GM18868 (cell line): ENCODE measurements around the gene IDE.
A peak's percentile ranks its signal among the peaks of the same experiment; 100 is the strongest.
"Not testable (repeated sequence)": the region's sequence is repeated elsewhere in the genome, so short reads cannot be mapped to it uniquely, and the experiment has no call there.

Experiments used
- ATAC-seq: cut with Tn5 transposase; IDR thresholded peaks from one replicate; pipeline ENCODE4 v1.9.1; 2021; ENCODE audit warnings: mild to moderate bottlenecking, moderate library complexity; ENCODE audit not compliant: unreplicated experiment

Gene IDE

GRCh38 chr10:92421550-92421949, 152.3 kb downstream of the IDE start:
- ATAC-seq = no peak

GRCh38 chr10:92420546-92421275, 153.2 kb downstream of the IDE start:
- no peak for ATAC-seq

GRCh38 chr10:92419740-92420545, 153.9 kb downstream of the IDE start:
- ATAC-seq = no peak

GRCh38 chr10:92418891-92419290, 155.0 kb downstream of the IDE start:
- no peak for ATAC-seq

GRCh38 chr10:92418221-92418620, 155.7 kb downstream of the IDE start:
- ATAC-seq = no peak

GRCh38 chr10:92413519-92413918, 160.4 kb downstream of the IDE start:
- ATAC-seq = no peak

GRCh38 chr10:92413011-92413410, 160.9 kb downstream of the IDE start:
- no peak for ATAC-seq

GRCh38 chr10:92411406-92411805, 162.5 kb downstream of the IDE start:
- no peak for ATAC-seq

GRCh38 chr10:92410501-92410900, 163.4 kb downstream of the IDE start:
- ATAC-seq = no peak

- no peak for ATAC-seq
Measured at GRCh38 chr10:92408017-92408361, 165.9 kb downstream of the IDE start.

GRCh38 chr10:92407305-92408016, 166.4 kb downstream of the IDE start:
- ATAC-seq = peak; percentile 61

GRCh38 chr10:92405419-92405924, 168.4 kb downstream of the IDE start:
- ATAC-seq = no peak

- ATAC-seq = no peak
Measured at GRCh38 chr10:92404612-92405418, 169.1 kb downstream of the IDE start.

GRCh38 chr10:92402234-92402633, 171.7 kb downstream of the IDE start:
- not testable (repeated sequence) for ATAC-seq
